ENCODE results near the gene IQCH. TPM values are rescaled to one million over a fixed set of nuclear protein-coding genes. Genes with fewer than 3 reads are reported as not detected.
A peak's percentile ranks its signal among the peaks of the same experiment; 100 is the strongest.

IQCH gene
- total RNA-seq, 4 donors from 2014 or later: 0.66 to 3.0 (median 2.0) TPM

DNA sequence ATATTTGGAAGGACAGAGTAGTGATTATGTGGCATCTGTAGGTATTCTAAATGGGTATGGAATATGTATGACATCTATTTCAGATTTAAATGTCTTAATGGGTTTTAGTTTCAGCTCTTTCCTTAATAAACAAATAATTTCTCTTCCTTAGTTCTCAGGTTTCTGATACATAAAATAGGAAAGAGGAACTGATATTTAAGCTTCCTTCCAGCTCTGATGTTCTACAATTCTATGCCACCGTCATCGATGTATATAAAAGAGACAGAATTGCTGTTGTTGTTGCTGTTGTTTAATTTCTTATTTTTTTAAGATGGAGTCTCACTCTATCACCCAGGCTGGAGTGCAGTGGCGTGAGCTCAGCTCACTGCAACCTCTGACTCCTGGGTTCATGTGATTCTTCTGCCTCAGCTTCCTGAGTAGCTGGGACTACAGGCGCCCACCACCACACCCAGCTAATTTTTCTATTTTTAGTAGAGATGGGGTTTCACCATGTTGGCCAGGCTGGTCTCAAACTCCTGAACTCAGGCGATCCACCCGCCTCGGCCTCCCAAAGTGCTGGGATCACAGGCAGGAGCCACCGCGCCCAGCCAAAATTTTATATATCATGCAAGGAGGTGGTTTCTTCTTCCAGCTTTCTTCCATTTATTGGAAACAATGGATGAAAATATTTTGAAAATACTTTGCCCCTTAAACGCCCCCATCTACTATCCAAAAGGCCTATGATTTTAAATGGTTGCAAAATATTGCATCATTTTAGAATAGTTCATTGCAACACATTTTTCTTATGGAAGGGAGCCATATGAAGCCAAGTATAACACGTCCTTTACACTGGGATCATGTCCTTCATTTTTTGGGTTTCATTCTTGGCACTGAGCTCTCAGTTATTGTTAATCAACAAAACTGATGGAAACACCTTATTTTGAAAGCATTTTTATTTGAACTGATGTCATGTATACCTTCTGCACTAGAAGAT is 252.5 kb downstream of the IQCH start:
- no peak for DNase-seq (ENCODE audit: low spot score in 2 of 2)
- 83 to 84% methylated on average over 11 of the region's 11 CpGs for WGBS, 2 donors
- H3K27me3 ChIP-seq: no peaks in the 10 kb centered on the region
- no peaks in the 10 kb centered on the region for H3K36me3 ChIP-seq
- peak in 1 of 2 donors; percentile 71 for TF ChIP-seq EP300 (IDR thresholded peaks at IDR 0.05)
- TF ChIP-seq, protein P1, sequence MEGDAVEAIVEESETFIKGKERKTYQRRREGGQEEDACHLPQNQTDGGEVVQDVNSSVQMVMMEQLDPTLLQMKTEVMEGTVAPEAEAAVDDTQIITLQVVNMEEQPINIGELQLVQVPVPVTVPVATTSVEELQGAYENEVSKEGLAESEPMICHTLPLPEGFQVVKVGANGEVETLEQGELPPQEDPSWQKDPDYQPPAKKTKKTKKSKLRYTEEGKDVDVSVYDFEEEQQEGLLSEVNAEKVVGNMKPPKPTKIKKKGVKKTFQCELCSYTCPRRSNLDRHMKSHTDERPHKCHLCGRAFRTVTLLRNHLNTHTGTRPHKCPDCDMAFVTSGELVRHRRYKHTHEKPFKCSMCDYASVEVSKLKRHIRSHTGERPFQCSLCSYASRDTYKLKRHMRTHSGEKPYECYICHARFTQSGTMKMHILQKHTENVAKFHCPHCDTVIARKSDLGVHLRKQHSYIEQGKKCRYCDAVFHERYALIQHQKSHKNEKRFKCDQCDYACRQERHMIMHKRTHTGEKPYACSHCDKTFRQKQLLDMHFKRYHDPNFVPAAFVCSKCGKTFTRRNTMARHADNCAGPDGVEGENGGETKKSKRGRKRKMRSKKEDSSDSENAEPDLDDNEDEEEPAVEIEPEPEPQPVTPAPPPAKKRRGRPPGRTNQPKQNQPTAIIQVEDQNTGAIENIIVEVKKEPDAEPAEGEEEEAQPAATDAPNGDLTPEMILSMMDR (IDR thresholded peaks at IDR 0.05): no peak
- no peaks in the 10 kb centered on the region for H3K9me3 ChIP-seq
- H3K4me3 ChIP-seq: no peak overlapping the region
- H3K4me1 ChIP-seq: peaks cover 0 to 5% (median 2%) of the 10 kb centered on the region in 4 donors
- peak overlapping the region in 1 of 4 donors; percentile 18 for H3K27ac ChIP-seq

DNA sequence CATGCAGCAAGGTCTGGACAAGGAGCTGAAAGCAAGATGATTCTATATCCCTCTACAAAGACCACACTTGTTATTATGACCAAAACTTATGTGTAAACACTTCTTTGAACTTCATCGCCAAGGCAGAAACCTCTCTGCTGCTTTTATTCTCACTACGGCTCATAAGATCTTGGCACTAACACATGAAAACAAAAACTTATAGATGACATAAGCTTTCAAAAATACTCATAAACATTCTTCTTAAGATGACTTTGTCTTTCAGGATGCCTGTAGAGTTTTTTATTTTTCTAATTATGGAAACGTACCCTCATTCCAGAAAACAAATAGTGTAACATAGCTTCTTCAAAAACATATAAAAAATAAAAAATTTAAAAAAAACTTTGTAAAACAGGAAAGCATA is 253.8 kb downstream of the IQCH start:
- 70 to 72% methylated on average over 3 of the region's 3 CpGs for WGBS, 2 donors
- TF ChIP-seq POLR2A (IDR thresholded peaks at IDR 0.05) (no peak), EP300 (IDR thresholded peaks at IDR 0.05) (no peak)
- TF ChIP-seq, protein P1 (IDR thresholded peaks at IDR 0.05): no peak
- H3K27ac ChIP-seq: no peak overlapping the region
- H3K9me3 ChIP-seq: no peaks in the 10 kb centered on the region
- H3K36me3 ChIP-seq: peaks cover 0 to 13% (median 0%) of the 10 kb centered on the region in 3 donors
- no peaks in the 10 kb centered on the region for H3K27me3 ChIP-seq
- no peak for DNase-seq (ENCODE audit: low spot score in 2 of 2)
- no peak overlapping the region for H3K4me3 ChIP-seq
- H3K4me1 ChIP-seq: peaks cover 0 to 5% (median 2%) of the 10 kb centered on the region in 4 donors

DNA sequence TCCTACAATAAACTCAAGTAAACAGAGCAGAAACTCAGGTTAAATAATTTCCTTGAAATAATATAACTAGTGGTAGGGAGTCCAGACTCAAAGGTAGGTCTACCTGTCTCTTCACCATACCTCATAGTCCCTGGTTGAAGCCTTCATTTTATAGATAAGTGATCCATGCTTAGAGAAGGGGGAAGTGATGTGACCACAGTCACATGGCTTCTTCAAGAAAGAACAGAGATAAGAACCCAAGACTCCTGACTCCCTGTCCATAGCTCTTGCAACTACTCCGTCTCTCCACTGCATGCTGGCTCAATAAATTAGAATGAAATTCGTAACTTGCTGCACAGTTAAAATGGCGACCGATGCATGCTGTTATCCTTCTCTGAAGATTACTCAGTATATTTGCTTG is 255.3 kb downstream of the IQCH start:
- H3K4me1 ChIP-seq: peaks cover 0 to 5% (median 2%) of the 10 kb centered on the region in 4 donors
- WGBS, 2 donors: 93 to 94% methylated on average over 4 of the region's 4 CpGs
- H3K27me3 ChIP-seq: no peaks in the 10 kb centered on the region
- H3K36me3 ChIP-seq: peaks cover 0 to 27% (median 0%) of the 10 kb centered on the region in 3 donors
- no peaks in the 10 kb centered on the region for H3K9me3 ChIP-seq
- no peak overlapping the region for H3K4me3 ChIP-seq
- no peak for DNase-seq (ENCODE audit: low spot score in 2 of 2)
- H3K27ac ChIP-seq: no peak overlapping the region
- TF ChIP-seq EP300 (IDR thresholded peaks at IDR 0.05): no peak
- TF ChIP-seq, protein P1 (IDR thresholded peaks at IDR 0.05): no peak
- no peak for TF ChIP-seq POLR2A (IDR thresholded peaks at IDR 0.05)

DNA sequence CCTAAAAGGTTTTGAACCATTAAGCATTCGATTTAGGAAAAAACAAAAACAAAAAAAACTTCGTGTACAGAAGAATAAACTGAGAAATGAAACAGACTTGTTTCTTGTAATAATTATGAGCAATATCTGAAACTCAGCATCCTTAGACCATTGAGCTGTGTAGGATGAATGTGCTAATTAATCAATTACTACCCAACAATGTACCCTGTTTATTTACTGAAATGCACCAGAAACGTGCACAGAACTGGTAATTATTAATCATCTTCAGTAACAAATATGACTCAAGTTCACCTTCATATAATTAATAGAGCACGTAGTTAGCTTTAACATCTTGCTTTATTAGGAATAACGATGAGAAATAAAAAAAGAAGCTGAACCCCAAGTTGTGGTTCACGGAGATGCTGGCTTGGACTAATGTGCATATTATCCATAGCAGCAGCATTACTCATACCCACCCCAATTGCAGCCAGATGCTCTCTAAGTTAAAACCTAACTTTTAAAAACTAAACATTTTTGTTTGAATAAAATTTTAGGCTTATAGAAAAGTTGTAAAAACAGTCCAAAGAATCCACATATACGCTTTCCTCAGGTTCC is 256.1 kb downstream of the IQCH start:
- H3K4me1 ChIP-seq: peaks cover 0 to 5% (median 2%) of the 10 kb centered on the region in 4 donors
- WGBS, 2 donors: 78 to 83% methylated on average over 7 of the region's 7 CpGs

More for the DNA sequence above, 256.1 kb downstream of the IQCH start:
- no peak for DNase-seq (ENCODE audit: low spot score in 2 of 2)
- no peaks in the 10 kb centered on the region for H3K27me3 ChIP-seq
- H3K4me3 ChIP-seq: no peak overlapping the region
- H3K9me3 ChIP-seq: no peaks in the 10 kb centered on the region
- H3K36me3 ChIP-seq: peaks cover 0 to 35% (median 0%) of the 10 kb centered on the region in 3 donors
- H3K27ac ChIP-seq: no peak overlapping the region
- TF ChIP-seq POLR2A (IDR thresholded peaks at IDR 0.05) (no peak), EP300 (IDR thresholded peaks at IDR 0.05) (no peak)
- TF ChIP-seq, protein P1 (IDR thresholded peaks at IDR 0.05): no peak

Measured in tibial nerve (tissue), 4 donors.